Measurements from ENCODE around the gene CRISP2. TPM values are rescaled to one million over a fixed set of nuclear protein-coding genes. Genes with fewer than 3 reads are reported as not detected.

Gene CRISP2
- polyA plus RNA-seq, 1 experiment, result not detected

GRCh38 chr6:49645139-49645538 is 68.2 kb downstream of the CRISP2 start:
- Histone ChIP-seq H3K4me3 (ENCODE audit: low read depth, low read length) (no peak overlapping the region), H3K27me3 (ENCODE audit: control insufficient read depth, insufficient read depth, low read length) (no peaks in the 10 kb centered on the region), H3K27ac (ENCODE audit: low read depth, low read length) (no peak overlapping the region), H3K9me3 (ENCODE audit: control insufficient read depth, insufficient read depth, low read length) (no peaks in the 10 kb centered on the region)
- CTCF ChIA-PET, result no interaction called here
- POLR2A ChIA-PET, result no interaction called here
- no peak for TF ChIP-seq CTCF (IDR thresholded peaks at IDR 0.05; ENCODE audit: low read depth, low read length)
- no peak for DNase-seq (ENCODE audit: low read depth, low spot score)

Other genes with a start within 250 kb of the CRISP2 start
- gene GLYATL3, start 213.6 kb downstream of the CRISP2 start, polyA plus RNA-seq (2011; rRNA removed), result not detected in 2 replicates
- not detected in 2 replicates for gene C6orf141, start 162.9 kb downstream of the CRISP2 start, polyA plus RNA-seq (2011; rRNA removed)
- not detected in 2 replicates for gene RHAG, start 76.7 kb downstream of the CRISP2 start, polyA plus RNA-seq (2011; rRNA removed)
- not detected in 2 replicates for gene CRISP3, start 30.8 kb upstream of the CRISP2 start, polyA plus RNA-seq (2011; rRNA removed)
- not detected in 2 replicates for gene PGK2, start 73.7 kb upstream of the CRISP2 start, polyA plus RNA-seq (2011; rRNA removed)
- not detected in 2 replicates for gene CRISP1, start 153.0 kb upstream of the CRISP2 start, polyA plus RNA-seq (2011; rRNA removed)

Measured in AG04450 (cell line).